Esophagus muscularis mucosa (tissue), 3 donors: ENCODE results near the gene LRRC45.

Experiments
- POLR2A ChIP-seq: fragments of 450-650 bp; IDR thresholded peaks from one replicate; pipeline ENCODE4 v1.6.1; 2017; ENCODE audit warnings: antibody characterized with exemption, moderate library complexity, mild to moderate bottlenecking, low read depth
- POLR2AphosphoS5 ChIP-seq, 2 donors: sonication (generic); formaldehyde crosslinking; IDR thresholded peaks; one replicate each; pipeline ENCODE4 v1.6.1; 2017; ENCODE audit warnings: antibody characterized with exemption in 2 of 2
- TF ChIP-seq, protein P1 (sequence below), 3 experiments: fragments of 200-600 bp in 2 of 3; fragments of 450-650 bp in 1 of 3; sonication (generic) in 2 of 3; IDR thresholded peaks; one replicate each; pipeline ENCODE4 v1.5.1; 2017 to 2019; ENCODE audit warnings: antibody characterized with exemption in 3 of 3, mild to moderate bottlenecking in 2 of 3, moderate library complexity in 1 of 3

DNA sequence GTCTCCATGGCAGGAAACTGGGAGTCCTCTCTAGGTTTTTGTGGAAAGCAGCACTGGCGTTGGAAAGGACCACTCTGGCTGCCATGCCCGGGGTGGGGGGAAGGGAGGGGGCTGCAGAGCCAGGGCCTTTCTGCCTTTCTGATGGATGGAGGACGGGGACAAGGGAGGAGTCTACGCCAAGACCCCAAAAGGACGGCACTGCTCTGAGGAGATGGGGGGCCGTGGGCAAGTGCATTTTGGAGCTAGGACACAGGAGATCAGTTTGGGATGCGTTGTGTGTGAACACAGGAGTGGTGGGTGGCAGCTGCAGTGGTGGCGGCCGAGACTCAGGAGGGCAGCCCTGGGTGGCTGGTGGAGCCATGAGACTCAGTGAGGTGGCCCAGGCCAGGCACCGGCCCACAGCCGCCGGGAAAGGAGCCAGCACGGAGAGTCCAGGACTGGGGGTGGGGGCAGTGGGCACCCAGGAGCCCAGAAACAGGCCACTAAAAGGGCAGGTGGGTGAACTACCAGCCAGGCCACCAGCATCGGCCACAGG, 2.5 kb upstream of the LRRC45 start:
- TF ChIP-seq, protein P1, sequence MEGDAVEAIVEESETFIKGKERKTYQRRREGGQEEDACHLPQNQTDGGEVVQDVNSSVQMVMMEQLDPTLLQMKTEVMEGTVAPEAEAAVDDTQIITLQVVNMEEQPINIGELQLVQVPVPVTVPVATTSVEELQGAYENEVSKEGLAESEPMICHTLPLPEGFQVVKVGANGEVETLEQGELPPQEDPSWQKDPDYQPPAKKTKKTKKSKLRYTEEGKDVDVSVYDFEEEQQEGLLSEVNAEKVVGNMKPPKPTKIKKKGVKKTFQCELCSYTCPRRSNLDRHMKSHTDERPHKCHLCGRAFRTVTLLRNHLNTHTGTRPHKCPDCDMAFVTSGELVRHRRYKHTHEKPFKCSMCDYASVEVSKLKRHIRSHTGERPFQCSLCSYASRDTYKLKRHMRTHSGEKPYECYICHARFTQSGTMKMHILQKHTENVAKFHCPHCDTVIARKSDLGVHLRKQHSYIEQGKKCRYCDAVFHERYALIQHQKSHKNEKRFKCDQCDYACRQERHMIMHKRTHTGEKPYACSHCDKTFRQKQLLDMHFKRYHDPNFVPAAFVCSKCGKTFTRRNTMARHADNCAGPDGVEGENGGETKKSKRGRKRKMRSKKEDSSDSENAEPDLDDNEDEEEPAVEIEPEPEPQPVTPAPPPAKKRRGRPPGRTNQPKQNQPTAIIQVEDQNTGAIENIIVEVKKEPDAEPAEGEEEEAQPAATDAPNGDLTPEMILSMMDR (IDR thresholded peaks at IDR 0.05), result no peak
- no peak for TF ChIP-seq POLR2AphosphoS5 (IDR thresholded peaks at IDR 0.05)
- no peak for TF ChIP-seq POLR2A
